PC-9 (cell line): ENCODE data around the gene ARHGEF6. TPM values are rescaled to one million over a fixed set of nuclear protein-coding genes. Genes with fewer than 3 reads are reported as not detected.

Experiments
- BruUV-seq: library from RNA; stranded (reverse); fragments of 400-500 nt; replicated peaks from 2 replicates; lab custom pipeline; 2021; lab: Mats Ljungman, UMichigan
- CTCF ChIA-PET: fragments of 300-600 bp; sonication (Branson Sonifier 250); formaldehyde crosslinking; loops from one replicate; lab custom pipeline; 2022; ENCODE audit warnings: antibody characterized with exemption; lab: Charles Lee
- POLR2A ChIA-PET: fragments of 300-600 bp; sonication (Branson Sonifier 250); formaldehyde crosslinking; loops from one replicate; lab custom pipeline; 2022; ENCODE audit warnings: antibody characterized with exemption; ENCODE audit not compliant: unreplicated experiment; lab: Charles Lee
- DNase-seq, 2 experiments: peaks; one replicate each; pipeline versions ENCODE4 v3.0.0 to v3.0.0-alpha.2; 2015 to 2022; ENCODE audit warnings: mixed read lengths in 1 of 2
- H2AFZ ChIP-seq: fragments of 200-600 bp; sonication (generic); 2 replicates; pipeline ENCODE4 v1.8.1; 2017; ENCODE audit warnings: antibody characterized with exemption
- H3F3A ChIP-seq: fragments of 200-600 bp; sonication (generic); 2 replicates; pipeline ENCODE4 v1.8.1; 2017; ENCODE audit warnings: antibody characterized with exemption, mild to moderate bottlenecking, low read depth; ENCODE audit not compliant: insufficient read depth
- H3K27ac ChIP-seq: fragments of 200-600 bp; sonication (generic); 2 replicates; pipeline ENCODE4 v1.6.1; 2016; ENCODE audit warnings: mixed run types
- H3K27me3 ChIP-seq: fragments of 200-600 bp; sonication (generic); 2 replicates; pipeline ENCODE4 v1.6.1; 2016; ENCODE audit warnings: low read depth, mixed run types; ENCODE audit not compliant: insufficient read depth
- H3K36me3 ChIP-seq: fragments of 200-600 bp; sonication (generic); 2 replicates; pipeline ENCODE4 v1.6.1; 2016; ENCODE audit warnings: low read depth, mixed run types
- H3K4me1 ChIP-seq: fragments of 200-600 bp; sonication (generic); replicated peaks from 2 replicates; pipeline ENCODE4 v1.6.1; 2016; ENCODE audit warnings: mixed run types; ENCODE audit not compliant: insufficient read depth
- H3K4me2 ChIP-seq: fragments of 200-600 bp; sonication (generic); 2 replicates; pipeline ENCODE4 v1.6.1; 2017; ENCODE audit warnings: mixed run types
- H3K4me3 ChIP-seq: fragments of 200-600 bp; sonication (generic); 2 replicates; pipeline ENCODE4 v1.6.1; 2016; ENCODE audit warnings: mixed run types
- H3K79me2 ChIP-seq: fragments of 200-600 bp; sonication (generic); 2 replicates; pipeline ENCODE4 v1.6.1; 2017; ENCODE audit warnings: low read depth, mixed run types
- H3K9me2 ChIP-seq: fragments of 200-600 bp; sonication (generic); 2 replicates; pipeline ENCODE4 v1.8.1; 2017; ENCODE audit warnings: mild to moderate bottlenecking; ENCODE audit not compliant: insufficient read depth
- H3K9me3 ChIP-seq: fragments of 200-600 bp; sonication (generic); 2 replicates; pipeline ENCODE4 v1.8.1; 2016; ENCODE audit warnings: low read depth; ENCODE audit not compliant: insufficient read depth
- H4K20me1 ChIP-seq: fragments of 200-600 bp; sonication (generic); 2 replicates; pipeline ENCODE4 v1.8.1; 2017; ENCODE audit not compliant: insufficient read depth
- EZH2 ChIP-seq: fragments of 200-600 bp; sonication (generic); IDR thresholded peaks from 2 replicates; pipeline ENCODE4 v1.8.0; 2017; ENCODE audit warnings: antibody characterized with exemption, low read depth
- intact Hi-C: fragments of 100-400 bp; cut with micrococcal nuclease; formaldehyde crosslinking; loops from one replicate; pipeline ENCODE4 v1.10.0; 2022; ENCODE audit not compliant: unreplicated experiment
- total RNA-seq: library from RNA; stranded (reverse); gene quantifications from 2 replicates; pipeline ENCODE4 v1.2.3, GENCODE V29; 2021
- TF ChIP-seq, protein P1 (sequence below): fragments of 200-600 bp; sonication (generic); conservative IDR thresholded peaks from 2 replicates; pipeline ENCODE4 v1.6.1; 2017; ENCODE audit warnings: mixed run types, antibody characterized with exemption, mild to moderate bottlenecking, moderate library complexity

The ARHGEF6 gene
- total RNA-seq, 1 experiment from 2014 or later, result 0.09 TPM

DNA sequence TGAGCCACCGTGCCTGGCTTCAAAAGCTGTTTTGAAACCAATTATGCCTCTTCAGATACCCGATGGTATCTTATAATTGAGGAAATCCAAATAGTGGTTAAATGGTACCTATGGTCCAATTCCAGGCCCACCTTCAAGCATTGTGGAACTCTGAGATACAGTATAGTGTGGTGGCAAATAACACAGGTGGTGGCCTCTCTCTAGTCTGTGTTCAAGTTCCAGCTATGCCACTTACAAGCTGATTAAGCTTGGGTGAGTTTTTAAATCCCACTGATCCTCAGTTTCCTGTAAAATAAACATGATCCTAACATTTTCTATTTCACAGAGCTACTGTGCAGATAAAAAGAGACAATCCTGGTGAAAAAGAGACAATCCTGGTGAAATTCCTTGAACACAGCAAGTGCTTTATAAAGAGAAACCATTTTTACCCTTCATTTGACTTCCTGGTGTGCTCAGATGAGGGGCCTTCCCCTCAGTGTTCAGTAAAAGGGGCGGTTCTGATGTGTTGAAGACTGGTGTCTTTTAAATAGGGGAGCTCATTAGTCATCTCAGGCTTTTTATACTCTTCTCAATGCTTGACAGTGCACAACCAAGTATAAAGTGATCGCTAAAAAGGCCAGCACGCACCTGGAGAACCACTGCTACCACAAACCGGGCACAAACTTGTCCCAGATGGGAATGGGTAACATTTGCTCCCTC lies 163.6 kb downstream of the ARHGEF6 start:
- no peak overlapping the region for H3K27ac ChIP-seq
- ChIA-PET CTCF (no interaction called here), POLR2A (no interaction called here)
- H3K4me2 ChIP-seq, result no peak overlapping the region
- no TSS peak for BruUV-seq
- intact Hi-C loops, result no loop called here
- H2AFZ ChIP-seq, result peak overlapping the region; percentile 12; the same call in 1 of the 2 replicates
- H3K9me3 ChIP-seq, result no peaks in the 10 kb centered on the region
- DNase-seq, result no peak
- H3F3A ChIP-seq, result no peaks in the 10 kb centered on the region
- H3K4me1 ChIP-seq, result no peaks in the 10 kb centered on the region
- H3K27me3 ChIP-seq, result no peaks in the 10 kb centered on the region
- no peaks in the 10 kb centered on the region for H4K20me1 ChIP-seq
- no peaks in the 10 kb centered on the region for H3K36me3 ChIP-seq
- no peaks in the 10 kb centered on the region for H3K79me2 ChIP-seq
- TF ChIP-seq EZH2, result no peak
- TF ChIP-seq, protein P1, sequence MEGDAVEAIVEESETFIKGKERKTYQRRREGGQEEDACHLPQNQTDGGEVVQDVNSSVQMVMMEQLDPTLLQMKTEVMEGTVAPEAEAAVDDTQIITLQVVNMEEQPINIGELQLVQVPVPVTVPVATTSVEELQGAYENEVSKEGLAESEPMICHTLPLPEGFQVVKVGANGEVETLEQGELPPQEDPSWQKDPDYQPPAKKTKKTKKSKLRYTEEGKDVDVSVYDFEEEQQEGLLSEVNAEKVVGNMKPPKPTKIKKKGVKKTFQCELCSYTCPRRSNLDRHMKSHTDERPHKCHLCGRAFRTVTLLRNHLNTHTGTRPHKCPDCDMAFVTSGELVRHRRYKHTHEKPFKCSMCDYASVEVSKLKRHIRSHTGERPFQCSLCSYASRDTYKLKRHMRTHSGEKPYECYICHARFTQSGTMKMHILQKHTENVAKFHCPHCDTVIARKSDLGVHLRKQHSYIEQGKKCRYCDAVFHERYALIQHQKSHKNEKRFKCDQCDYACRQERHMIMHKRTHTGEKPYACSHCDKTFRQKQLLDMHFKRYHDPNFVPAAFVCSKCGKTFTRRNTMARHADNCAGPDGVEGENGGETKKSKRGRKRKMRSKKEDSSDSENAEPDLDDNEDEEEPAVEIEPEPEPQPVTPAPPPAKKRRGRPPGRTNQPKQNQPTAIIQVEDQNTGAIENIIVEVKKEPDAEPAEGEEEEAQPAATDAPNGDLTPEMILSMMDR, result no peak
- no peak overlapping the region for H3K4me3 ChIP-seq
- H3K9me2 ChIP-seq, result no peaks in the 10 kb centered on the region

Other genes starting within 250 kb of the ARHGEF6 start
- 112 and 154 TPM in 2 replicates for gene VGLL1, start 248.7 kb downstream of the ARHGEF6 start, total RNA-seq
- gene CD40LG, start 132.8 kb downstream of the ARHGEF6 start, total RNA-seq, result not detected in 2 replicates
- 275 and 285 TPM in 2 replicates for gene RBMX, start 99.8 kb upstream of the ARHGEF6 start, total RNA-seq